Activated CD8-positive, alpha-beta memory T cell treated with anti-CD3 and anti-CD28 coated beads for 24 hours (primary cell): ENCODE data around the gene CFAP68.
A peak's percentile ranks its signal among the peaks of the same experiment; 100 is the strongest.

Source experiments
- DNase-seq: peaks from one replicate; pipeline ENCODE4 v3.0.0-alpha.2; 2020

Gene CFAP68, protein sequence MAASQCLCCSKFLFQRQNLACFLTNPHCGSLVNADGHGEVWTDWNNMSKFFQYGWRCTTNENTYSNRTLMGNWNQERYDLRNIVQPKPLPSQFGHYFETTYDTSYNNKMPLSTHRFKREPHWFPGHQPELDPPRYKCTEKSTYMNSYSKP

GRCh38 chr11:111878849-111879636, at the start of gene CFAP68, which contains the start of gene FDXACB1:
Gene CFAP68, plus strand, starts transcription at chr11:111879541. Its CDS starts 20 bp downstream, at chr11:111879561.
Gene FDXACB1, minus strand, starts transcription at chr11:111879165. Its CDS starts 33 bp downstream, at chr11:111879132.
- DNase-seq: peak; percentile 98

DNA sequence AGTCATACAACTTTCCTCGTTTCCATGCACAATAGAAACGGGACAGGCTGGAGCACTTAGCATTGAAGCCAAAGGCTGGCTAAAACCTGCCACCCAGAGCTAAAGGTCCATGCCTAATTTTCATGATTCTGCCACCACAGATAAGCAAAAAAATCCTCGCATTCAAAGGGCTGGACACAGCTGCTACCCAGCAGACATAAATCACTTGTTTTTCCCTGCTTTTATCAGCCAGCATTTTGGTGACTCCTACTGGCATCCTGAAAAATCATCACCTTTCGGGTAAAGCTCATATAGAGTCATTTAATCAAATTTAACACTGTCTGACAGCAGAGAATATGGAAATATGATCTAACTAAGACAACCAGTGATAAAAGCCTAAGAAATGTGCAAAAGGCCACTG, 45.8 kb upstream of the CFAP68 start:
- no peak for DNase-seq

GRCh38 chr11:111834432-111835163, 44.7 kb upstream of the CFAP68 start:
- DNase-seq: no peak

DNA sequence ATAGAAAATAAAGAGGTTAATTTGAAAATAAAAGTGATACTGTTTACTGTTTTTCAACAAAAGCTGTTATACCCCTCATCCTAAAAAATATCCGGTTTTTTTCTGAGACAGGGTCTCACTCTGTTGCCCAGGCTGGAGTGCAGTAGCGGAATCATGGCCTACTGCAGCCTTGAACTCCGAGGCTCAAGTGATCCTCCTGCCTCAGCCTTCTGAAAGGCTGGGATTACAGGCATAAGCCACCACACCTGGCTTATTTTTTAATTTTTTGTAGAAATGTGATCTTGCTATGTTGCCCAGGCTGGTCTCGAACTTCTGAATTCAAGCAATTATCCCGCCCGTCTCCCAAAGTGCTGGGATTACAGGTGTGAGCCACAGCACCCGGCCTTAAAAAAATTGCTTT, 43.7 kb upstream of the CFAP68 start:
- no peak for DNase-seq

GRCh38 chr11:111836162-111836561, 43.2 kb upstream of the CFAP68 start:
- no peak for DNase-seq

GRCh38 chr11:111836721-111837120, 42.6 kb upstream of the CFAP68 start:
- no peak for DNase-seq

- DNase-seq: no peak
These were observed 41.9 kb upstream of the CFAP68 start for GRCh38 chr11:111837366-111837891.

- DNase-seq: no peak
These were observed 41.3 kb upstream of the CFAP68 start for GRCh38 chr11:111838054-111838453.

GRCh38 chr11:111840143-111840542, 39.2 kb upstream of the CFAP68 start:
- no peak for DNase-seq

- DNase-seq: peak; percentile 92
These were observed 37.8 kb upstream of the CFAP68 start for GRCh38 chr11:111841370-111842053.

DNA sequence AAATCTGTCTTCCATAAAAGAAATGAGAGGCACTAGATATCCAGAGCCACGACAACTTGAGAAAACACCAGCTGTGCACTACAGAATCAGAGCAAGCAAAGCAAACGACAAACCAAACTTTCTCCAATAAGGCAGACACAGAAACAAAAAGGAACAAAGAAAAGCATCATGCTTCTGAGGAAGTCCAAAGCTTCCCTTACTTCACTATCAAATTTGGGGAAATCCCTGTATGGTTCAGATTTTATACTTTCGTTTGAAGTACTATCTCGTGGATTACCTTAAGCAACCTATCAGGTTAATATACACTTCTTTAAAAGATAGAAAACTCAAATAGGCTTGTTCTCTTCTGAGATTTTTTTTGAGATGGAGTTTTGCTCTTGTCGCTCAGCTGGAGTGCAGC, 35.7 kb upstream of the CFAP68 start:
- no peak for DNase-seq

- DNase-seq: no peak
These were observed 33.9 kb upstream of the CFAP68 start for GRCh38 chr11:111845276-111846028.

GRCh38 chr11:111846063-111846462, 33.3 kb upstream of the CFAP68 start:
- no peak for DNase-seq

DNA sequence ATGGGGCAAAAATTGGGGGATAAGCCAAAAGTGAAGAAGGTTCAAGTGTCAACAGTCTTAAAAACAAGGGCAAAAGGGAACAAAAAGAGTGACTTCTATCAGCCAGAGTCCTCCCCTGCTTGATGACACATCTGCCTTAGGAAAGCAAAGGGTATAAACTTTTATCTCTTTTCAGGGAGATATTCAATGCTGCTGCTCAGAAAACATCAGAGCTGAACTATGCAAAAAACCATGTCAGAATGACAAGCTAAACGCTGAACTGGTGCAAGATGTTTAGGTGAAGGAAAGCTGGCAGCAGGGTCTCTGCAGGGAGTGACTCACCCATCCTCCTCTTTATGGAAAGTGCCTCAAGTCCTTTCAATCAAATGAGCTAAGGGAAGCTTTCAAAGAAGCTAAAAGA, 32.7 kb upstream of the CFAP68 start:
- no peak for DNase-seq

DNA sequence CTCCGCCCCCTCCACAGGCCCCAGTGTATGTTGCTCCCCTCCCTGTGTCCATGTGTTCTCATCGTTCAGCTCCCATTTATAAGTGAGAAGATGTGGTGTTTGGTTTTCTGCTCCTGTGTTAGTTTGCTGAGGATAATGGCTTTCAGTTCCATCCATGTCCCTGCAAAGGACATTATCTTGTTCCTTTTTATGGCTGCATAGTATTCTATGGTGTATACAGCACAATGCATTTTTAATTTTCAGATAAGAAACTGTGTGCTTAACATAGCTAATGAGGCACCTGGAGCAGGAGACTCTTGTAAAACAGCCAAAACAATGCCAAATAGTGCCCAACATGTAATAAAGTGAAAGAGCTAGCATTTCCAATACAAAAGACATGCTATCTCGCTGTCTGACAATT, 29.7 kb upstream of the CFAP68 start:
- DNase-seq: no peak

GRCh38 chr11:111851067-111851466, 28.3 kb upstream of the CFAP68 start:
- DNase-seq: no peak

DNA sequence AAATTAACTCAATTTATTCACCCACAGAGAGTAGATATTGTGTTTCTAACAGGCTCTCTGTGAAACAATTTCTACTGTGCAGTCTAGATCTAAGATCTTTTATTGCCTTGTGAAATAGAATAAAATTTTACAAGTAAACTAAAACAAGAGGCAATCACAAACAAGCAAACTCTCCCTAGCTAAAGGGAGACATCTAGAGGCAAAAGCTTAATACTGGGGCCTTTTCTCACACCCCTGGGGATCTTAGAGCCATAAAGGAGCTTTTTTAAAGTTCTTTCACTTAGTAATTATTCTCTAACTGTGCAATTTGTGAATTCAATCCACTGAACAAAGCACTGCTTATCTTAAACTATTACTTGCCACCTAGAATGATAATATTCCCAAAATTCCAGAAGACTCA, 27.7 kb upstream of the CFAP68 start:
- DNase-seq: no peak

DNA sequence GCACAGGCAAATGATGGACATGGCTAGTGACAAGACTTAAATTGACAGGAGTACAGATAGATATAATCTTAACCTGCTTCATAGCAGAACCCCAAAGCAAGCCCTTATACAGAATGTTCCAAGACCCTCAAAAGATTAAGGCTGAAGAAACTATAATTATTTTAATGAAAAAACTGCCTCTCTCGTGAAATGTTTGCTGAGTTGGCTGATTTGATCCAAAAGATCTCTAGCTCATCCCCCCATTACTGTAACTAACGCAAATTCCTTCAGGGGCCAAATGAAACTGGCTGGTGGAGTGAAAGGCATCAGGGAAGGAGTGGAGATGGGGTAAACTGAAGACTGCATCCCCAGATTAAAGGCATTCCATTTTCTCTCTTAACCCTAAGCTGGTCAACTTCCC, 27.2 kb upstream of the CFAP68 start:
- no peak for DNase-seq

GRCh38 chr11:111855506-111855905, 23.8 kb upstream of the CFAP68 start:
- DNase-seq: no peak

- no peak for DNase-seq
These were observed 19.1 kb upstream of the CFAP68 start for GRCh38 chr11:111860257-111860656.

DNA sequence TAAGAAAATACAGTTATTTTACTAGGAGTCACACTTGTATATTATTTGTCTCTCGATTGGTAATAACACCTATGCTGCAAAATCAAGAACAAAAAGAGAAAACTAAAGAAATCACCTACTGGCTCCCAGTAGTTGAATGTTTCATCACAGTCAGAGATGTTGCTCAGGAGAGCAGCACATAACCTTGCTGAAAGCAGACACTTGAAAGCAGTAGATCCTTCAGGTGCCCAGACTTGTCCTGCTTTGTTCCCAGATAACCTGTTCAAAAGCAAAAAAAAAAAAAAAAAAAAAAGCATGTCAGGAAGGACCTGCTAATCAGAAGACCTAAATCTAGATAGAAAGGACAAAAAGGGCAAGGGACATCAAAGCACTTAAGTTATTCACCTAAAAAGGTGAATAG, 9.2 kb upstream of the CFAP68 start:
- no peak for DNase-seq

DNA sequence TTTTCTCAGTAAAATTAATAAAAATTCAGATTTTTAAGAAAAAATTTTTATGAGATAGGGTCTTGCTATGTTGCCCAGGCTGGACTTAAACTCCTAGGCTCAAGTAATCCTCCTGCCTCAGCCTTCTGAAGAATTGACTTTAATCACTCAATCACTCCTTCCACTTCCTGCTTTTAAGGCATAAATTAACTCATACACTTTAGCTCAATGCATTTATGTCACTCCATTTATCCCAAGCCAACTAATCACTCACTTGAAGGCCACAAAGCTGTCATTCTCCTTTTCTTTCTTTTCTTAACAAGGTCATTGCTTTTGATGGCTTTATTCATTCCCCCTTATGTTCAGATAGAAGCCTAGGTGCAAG, 8.8 kb upstream of the CFAP68 start:
- DNase-seq: no peak
